Limb (tissue), 2 donors: Measurements from ENCODE around the gene JPH4.
"Not testable (repeated sequence)": the region's sequence is repeated elsewhere in the genome, so short reads cannot be mapped to it uniquely, and the experiment has no call there.

Source experiments
- DNase-seq, 2 donors: peaks; one replicate each; pipeline ENCODE4 v3.0.0-alpha.2; 2016; ENCODE audit errors: extremely low spot score in 2 of 2

Gene JPH4

GRCh38 chr14:23578560-23579310 lies at the start of gene JPH4:
Gene JPH4, minus strand, starts transcription at chr14:23578790. Its CDS starts 1,337 bp downstream, at chr14:23577453.
- DNase-seq = peak in 1 of 2 donors; percentile 83

GRCh38 chr14:23627961-23628360 lies 49.4 kb upstream of the JPH4 start:
- no peak for DNase-seq

- DNase-seq = no peak
Measured at GRCh38 chr14:23626946-23627345, 48.4 kb upstream of the JPH4 start.

GRCh38 chr14:23624830-23625404 lies 46.3 kb upstream of the JPH4 start:
- no peak for DNase-seq

GRCh38 chr14:23623962-23624361 lies 45.4 kb upstream of the JPH4 start:
- DNase-seq = no peak

GRCh38 chr14:23622990-23623389 lies 44.4 kb upstream of the JPH4 start:
- DNase-seq = no peak

- no peak for DNase-seq
Measured at GRCh38 chr14:23621932-23622730, 43.5 kb upstream of the JPH4 start.

- DNase-seq = no peak
Measured at GRCh38 chr14:23621204-23621931, 42.8 kb upstream of the JPH4 start.

- DNase-seq = no peak
Measured at GRCh38 chr14:23620177-23620702, 41.6 kb upstream of the JPH4 start.

GRCh38 chr14:23618415-23618988 lies 39.9 kb upstream of the JPH4 start:
- no peak for DNase-seq

GRCh38 chr14:23617539-23617938 lies 38.9 kb upstream of the JPH4 start:
- no peak for DNase-seq

GRCh38 chr14:23615856-23616255 lies 37.3 kb upstream of the JPH4 start:
- DNase-seq = no peak

GRCh38 chr14:23614395-23614828 lies 35.8 kb upstream of the JPH4 start:
- DNase-seq = no peak

- DNase-seq = no peak
Measured at GRCh38 chr14:23613242-23614070, 34.9 kb upstream of the JPH4 start.

GRCh38 chr14:23612802-23613201 lies 34.2 kb upstream of the JPH4 start:
- DNase-seq = no peak

- DNase-seq = no peak
Measured at GRCh38 chr14:23612354-23612732, 33.8 kb upstream of the JPH4 start.

GRCh38 chr14:23610815-23611289 lies 32.3 kb upstream of the JPH4 start:
- DNase-seq = no peak

GRCh38 chr14:23610090-23610814 lies 31.7 kb upstream of the JPH4 start:
- DNase-seq = no peak

GRCh38 chr14:23609411-23610089 lies 31.0 kb upstream of the JPH4 start:
- DNase-seq = not testable (repeated sequence)
